Stimulated activated CD4-positive, alpha-beta T cell treated with anti-CD3 and anti-CD28 coated beads, Interleukin-1b, Interleukin-23, amount 100 ng/mL, for 48 hours (primary cell): ENCODE measurements around the gene C3.

ENCODE experiments used
- DNase-seq: peaks from one replicate; pipeline ENCODE4 v3.0.0-alpha.2; 2020

C3 gene

GRCh38 chr19:6744381-6745301, 24.2 kb upstream of the C3 start:
- DNase-seq: no peak

- DNase-seq: no peak
Observed at GRCh38 chr19:6743714-6744380, 23.4 kb upstream of the C3 start.

- DNase-seq: no peak
Observed at GRCh38 chr19:6743066-6743465, 22.6 kb upstream of the C3 start.

GRCh38 chr19:6740589-6741343, 20.3 kb upstream of the C3 start:
- no peak for DNase-seq

GRCh38 chr19:6739883-6740588, 19.6 kb upstream of the C3 start:
- DNase-seq: peak; percentile 29

GRCh38 chr19:6739390-6739882, 19.0 kb upstream of the C3 start, which contains the start of gene TRIP10:
TSS of gene TRIP10 (plus strand) at chr19:6739680. CDS start at chr19:6739762, 82 bp downstream.
- peak; percentile 80 for DNase-seq

- peak; percentile 30 for DNase-seq
Observed at GRCh38 chr19:6738787-6739389, 18.4 kb upstream of the C3 start.

- DNase-seq: peak; percentile 85
Observed at GRCh38 chr19:6737873-6738786, 17.7 kb upstream of the C3 start.

- peak; percentile 100 for DNase-seq
Observed at GRCh38 chr19:6737284-6737872, 16.9 kb upstream of the C3 start, which contains the start of gene GPR108. TSS of gene GPR108 (minus strand) at chr19:6737580. CDS start at chr19:6737576, 4 bp downstream.

- DNase-seq: no peak
Observed at GRCh38 chr19:6736917-6737283, 16.4 kb upstream of the C3 start.

- peak; percentile 77 for DNase-seq
Observed at GRCh38 chr19:6736169-6736916, 15.9 kb upstream of the C3 start.

GRCh38 chr19:6735181-6735911, 14.9 kb upstream of the C3 start:
- no peak for DNase-seq

GRCh38 chr19:6734096-6734696, 13.7 kb upstream of the C3 start:
- DNase-seq: no peak

- no peak for DNase-seq
Observed at GRCh38 chr19:6733338-6734095, 13.1 kb upstream of the C3 start.

GRCh38 chr19:6732803-6733337, 12.4 kb upstream of the C3 start:
- DNase-seq: no peak

- DNase-seq: no peak
Observed at GRCh38 chr19:6731822-6732221, 11.4 kb upstream of the C3 start.

- DNase-seq: no peak
Observed at GRCh38 chr19:6730941-6731670, 10.7 kb upstream of the C3 start.
